HepG2 (cell line): ENCODE measurements around the gene KCNB1. TPM values are rescaled to one million over a fixed set of nuclear protein-coding genes. Genes with fewer than 3 reads are reported as not detected.

Experiments used
- ARID5B ChIP-seq: IDR thresholded peaks from 2 replicates; pipeline ENCODE4 v1.4.0; 2020; ENCODE audit warnings: mild to moderate bottlenecking, missing genetic modification reagents
- DMTF1 ChIP-seq: sonication (generic); formaldehyde crosslinking; IDR thresholded peaks from 2 replicates; pipeline ENCODE4 v1.4.0; 2020; ENCODE audit warnings: mild to moderate bottlenecking, missing genetic modification reagents
- ETS1 ChIP-seq: sonication (generic); formaldehyde crosslinking; IDR thresholded peaks from 2 replicates; pipeline ENCODE4 v1.4.0; 2020; ENCODE audit warnings: missing genetic modification reagents
- FOXO1 ChIP-seq: sonication (generic); formaldehyde crosslinking; IDR thresholded peaks from 2 replicates; pipeline ENCODE4 v1.4.0; 2020; ENCODE audit warnings: missing genetic modification reagents
- HDAC2 ChIP-seq: sonication (generic); formaldehyde crosslinking; IDR thresholded peaks from 2 replicates; pipeline ENCODE4 v1.4.0; 2020; ENCODE audit warnings: missing genetic modification reagents
- ISX ChIP-seq: sonication (generic); formaldehyde crosslinking; conservative IDR thresholded peaks from 2 replicates; pipeline ENCODE4 v1.5.0; 2020; ENCODE audit warnings: missing genetic modification reagents
- KDM3A ChIP-seq: IDR thresholded peaks from 2 replicates; pipeline ENCODE4 v1.6.1; 2018; ENCODE audit warnings: low read depth, missing compliant biosample characterization
- SIN3A ChIP-seq: IDR thresholded peaks from 2 replicates; pipeline ENCODE4 v1.6.1; 2011; ENCODE audit warnings: low read depth, mild to moderate bottlenecking, control low read depth, low read length, borderline replicate concordance
- SNAPC4 ChIP-seq: sonication (generic); formaldehyde crosslinking; IDR thresholded peaks from 2 replicates; pipeline ENCODE4 v1.4.0; 2020; ENCODE audit warnings: mild to moderate bottlenecking, missing genetic modification reagents
- TEAD2 ChIP-seq: sonication (generic); formaldehyde crosslinking; IDR thresholded peaks from 2 replicates; pipeline ENCODE4 v1.9.0; 2021; ENCODE audit warnings: missing genetic modification reagents
- ZNF3 ChIP-seq: IDR thresholded peaks from 2 replicates; pipeline ENCODE4 v1.7.0; 2017; ENCODE audit warnings: inconsistent platforms
- ZNF326 ChIP-seq: sonication (generic); formaldehyde crosslinking; IDR thresholded peaks from 2 replicates; pipeline ENCODE4 v1.4.0; 2020; ENCODE audit warnings: missing genetic modification reagents, borderline replicate concordance
- ZNF557 ChIP-seq: sonication (generic); formaldehyde crosslinking; IDR thresholded peaks from 2 replicates; pipeline ENCODE4 v1.4.0; 2020; ENCODE audit warnings: missing genetic modification reagents
- ZNF569 ChIP-seq: sonication (generic); formaldehyde crosslinking; IDR thresholded peaks from 2 replicates; pipeline ENCODE4 v1.5.0; 2020; ENCODE audit warnings: mild to moderate bottlenecking, missing genetic modification reagents, moderate library complexity, borderline replicate concordance
- ZNF644 ChIP-seq: IDR thresholded peaks from 2 replicates; pipeline ENCODE4 v1.6.1; 2016; ENCODE audit warnings: low read depth
- polyA plus RNA-seq, 8 experiments: library from polyadenylated mRNA; depleted of rRNA in 3 of 8; stranded (reverse) in 7 of 8; unstranded in 1 of 8; fragments of >200 nt; fragmentation: Illumina TruSeq in 4 of 8; extraction: Trizol in 4 of 8; gene quantifications; 2 replicates each; pipeline versions ENCODE4 v1.2.1 to v1.2.3, GENCODE V29; 2011 to 2016; ENCODE audit warnings: low read depth in 4 of 8, missing spikeins in 1 of 8, mixed read lengths in 1 of 8; ENCODE audit not compliant: insufficient read depth in 1 of 8
- total RNA-seq, 5 experiments: library from RNA; depleted of rRNA; stranded (reverse); fragments of >200 nt; fragmentation: Illumina TruSeq; extraction: Trizol; gene quantifications; 2 replicates each; pipeline ENCODE4 v1.2.3, GENCODE V29; 2016; ENCODE audit warnings: low read depth in 1 of 5

The KCNB1 gene
- total and polyA plus RNA-seq, 2 of the 13 experiments (the other 11 are each of a cell fraction or from before 2014, with no cell fraction given): 0.02 TPM; not detected in 1

DNA sequence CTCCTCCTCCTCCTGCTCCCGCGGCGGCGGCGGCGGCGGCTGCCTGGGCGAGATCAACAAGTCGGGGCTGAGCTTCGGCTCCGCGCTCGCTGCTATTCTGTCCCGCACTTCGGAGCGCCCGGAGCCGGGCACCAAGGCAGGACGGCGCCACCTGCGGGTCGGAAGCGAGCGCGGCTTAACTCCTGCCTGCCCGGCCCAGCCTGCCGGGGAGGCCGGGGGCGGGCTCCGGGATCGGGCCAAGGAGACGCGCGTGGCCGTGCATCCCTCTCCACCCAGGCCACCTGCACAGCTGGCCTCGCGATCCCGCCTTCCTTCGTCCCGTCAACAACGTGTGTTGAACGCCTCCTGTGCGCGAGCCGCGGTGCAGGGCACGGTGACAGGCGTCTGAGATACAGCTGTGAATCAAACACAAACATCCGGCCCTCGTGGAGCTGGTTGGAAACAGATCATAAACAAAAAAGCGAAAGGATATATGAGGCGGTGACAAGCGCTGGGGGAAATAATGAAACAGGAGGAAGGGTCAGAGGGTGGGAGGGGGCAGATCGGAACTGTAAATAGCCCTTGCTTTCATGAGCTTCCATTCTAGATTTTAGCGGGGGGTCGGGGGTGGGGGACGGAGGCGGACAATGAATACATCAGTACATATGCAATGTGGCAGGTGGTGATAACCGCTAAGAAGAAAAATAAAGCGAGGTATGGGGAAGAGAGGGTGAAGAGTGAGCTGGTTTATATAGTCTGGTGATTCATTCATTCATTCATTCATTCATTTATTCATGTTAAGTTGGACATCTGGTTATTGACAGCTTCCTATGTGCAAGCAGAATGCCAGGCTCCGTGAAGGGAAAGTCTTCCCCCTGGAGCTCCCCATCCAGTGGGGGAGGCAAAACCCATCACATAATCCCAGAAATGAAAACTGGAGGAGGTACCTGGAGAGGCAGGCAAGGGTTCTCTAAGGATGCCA is 2.0 kb upstream of the KCNB1 start (continued):
- TF ChIP-seq ZNF3 (CRISPR knock-in tag) (no peak), ZNF326 (CRISPR knock-in tag) (no peak), FOXO1 (CRISPR knock-in tag) (peak; percentile 55; the same call in 1 of the 2 replicates), ISX (CRISPR knock-in tag) (no peak), ARID5B (peak; percentile 73), TEAD2 (CRISPR knock-in tag) (no peak), ZNF557 (CRISPR knock-in tag) (no peak), HDAC2 (CRISPR knock-in tag) (peak; percentile 63; the same call in 1 of the 2 replicates), ETS1 (CRISPR knock-in tag) (no peak), SNAPC4 (no peak), SIN3A (no peak), ZNF569 (CRISPR knock-in tag) (no peak), DMTF1 (no peak), ZNF644 (CRISPR knock-in tag) (no peak), KDM3A (CRISPR knock-in tag) (peak; percentile 86; the same call in 1 of the 2 replicates)
